DMS 273 (cell line): Measurements from ENCODE around the gene AARSD1.
"Not testable (repeated sequence)": the region's sequence is repeated elsewhere in the genome, so short reads cannot be mapped to it uniquely, and the experiment has no call there.

Experiments used
- DNase-seq: peaks from one replicate; lab custom pipeline; 2025; ENCODE audit not compliant: unreplicated experiment; lab: John Stamatoyannopoulos, UW

AARSD1 gene

GRCh38 chr17:42982266-42982665 lies 18.0 kb upstream of the AARSD1 start:
- DNase-seq: no peak

DNA sequence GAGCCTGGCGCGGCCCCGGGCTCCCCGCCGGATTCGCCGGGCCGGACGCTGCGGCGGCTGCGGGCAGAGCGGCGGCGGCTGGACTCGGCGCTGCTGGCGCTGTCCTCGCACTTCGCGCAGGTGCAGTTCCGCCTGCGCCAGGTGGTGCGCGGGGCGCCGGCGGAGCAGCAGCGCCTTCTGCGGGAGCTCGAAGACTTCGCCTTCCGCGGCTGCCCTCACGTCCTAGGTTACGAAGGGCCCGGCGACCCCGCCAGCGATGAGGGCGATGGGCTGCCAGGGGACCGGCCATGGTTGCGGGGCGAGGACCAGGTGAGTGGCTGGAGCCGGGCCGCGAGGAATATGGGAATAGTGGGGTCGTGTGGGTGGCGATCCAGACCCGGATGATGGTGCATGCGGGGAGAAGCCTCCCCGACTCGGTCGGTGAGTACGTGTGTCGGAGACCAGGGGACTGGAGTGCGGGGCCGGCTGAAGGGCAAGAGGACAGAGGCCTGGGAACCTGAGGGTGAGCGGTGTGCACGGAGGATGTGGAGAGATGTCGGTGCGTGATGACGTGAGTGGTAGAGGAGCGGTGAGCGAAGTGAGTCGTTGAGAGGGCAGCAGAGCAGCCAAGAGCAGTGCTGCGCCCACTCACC lies 16.6 kb upstream of the AARSD1 start:
- DNase-seq: peak; percentile 77

- DNase-seq: peak; percentile 95
Observed at GRCh38 chr17:42980274-42980765, 16.1 kb upstream of the AARSD1 start, which contains the start of gene RUNDC1. Gene RUNDC1 (plus strand): TSS chr17:42980565. CDS start chr17:42980577, 12 bp downstream.

- DNase-seq: peak; percentile 95
Observed at GRCh38 chr17:42979511-42980273, 15.4 kb upstream of the AARSD1 start, which contains the start of gene PTGES3L. Gene PTGES3L (minus strand): TSS chr17:42980080. CDS start chr17:42980053, 27 bp downstream.

GRCh38 chr17:42975701-42976100 lies 11.4 kb upstream of the AARSD1 start:
- DNase-seq: not testable (repeated sequence)

DNA sequence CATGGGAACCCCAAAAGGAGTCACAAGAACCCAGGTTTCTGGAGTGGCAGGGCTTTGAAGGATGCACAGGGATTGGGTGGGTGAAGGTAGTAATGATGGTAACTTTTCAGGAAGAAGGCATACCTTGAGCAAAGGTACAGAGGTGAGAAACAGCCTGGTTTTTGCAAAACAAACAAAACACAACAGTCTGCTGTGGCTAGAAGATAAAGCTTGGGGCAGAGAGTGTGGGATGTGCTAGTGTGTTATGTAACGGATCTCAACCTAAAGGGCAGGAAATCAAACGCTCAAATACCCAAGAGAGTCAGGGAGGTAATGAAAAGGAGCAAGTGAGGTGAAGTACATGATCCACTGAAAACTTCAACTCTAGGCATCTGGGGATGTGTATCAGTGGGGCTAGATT lies 11.0 kb upstream of the AARSD1 start:
- DNase-seq: no peak

DNA sequence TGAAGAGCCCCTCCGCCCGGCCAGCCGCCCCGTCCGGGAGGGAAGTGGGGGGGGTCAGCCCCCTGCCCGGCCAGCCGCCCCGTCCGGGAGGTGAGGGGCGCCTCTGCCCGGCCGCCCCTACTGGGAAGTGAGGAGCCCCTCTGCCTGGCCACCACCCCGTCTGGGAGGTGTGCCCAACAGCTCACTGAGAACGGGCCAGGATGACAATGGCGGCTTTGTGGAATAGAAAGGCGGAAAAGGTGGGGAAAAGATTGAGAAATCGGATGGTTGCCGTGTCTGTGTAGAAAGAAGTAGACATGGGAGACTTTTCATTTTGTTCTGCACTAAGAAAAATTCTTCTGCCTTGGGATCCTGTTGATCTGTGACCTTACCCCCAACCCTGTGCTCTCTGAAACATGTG lies 9.1 kb upstream of the AARSD1 start:
- not testable (repeated sequence) for DNase-seq

DNA sequence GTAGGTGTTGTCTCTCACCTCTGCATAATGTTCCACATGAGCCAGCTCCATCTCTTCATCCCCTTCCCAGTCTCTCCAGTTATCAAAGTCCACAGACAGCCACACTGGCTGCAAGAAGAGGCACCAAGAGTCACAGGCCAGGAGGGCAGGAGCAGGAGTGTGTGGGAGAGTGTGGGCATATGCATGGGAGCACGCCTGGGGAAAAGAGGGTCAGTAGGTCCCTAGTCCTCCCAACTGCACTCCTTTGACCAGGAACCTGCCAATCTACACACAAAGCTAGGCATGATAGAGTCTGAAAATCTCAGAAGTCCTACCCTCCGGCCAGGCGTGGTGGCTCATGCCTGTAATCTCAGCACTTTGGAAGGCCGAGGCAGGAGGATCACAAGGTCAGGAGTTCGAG lies 7.3 kb upstream of the AARSD1 start:
- DNase-seq: no peak

DNA sequence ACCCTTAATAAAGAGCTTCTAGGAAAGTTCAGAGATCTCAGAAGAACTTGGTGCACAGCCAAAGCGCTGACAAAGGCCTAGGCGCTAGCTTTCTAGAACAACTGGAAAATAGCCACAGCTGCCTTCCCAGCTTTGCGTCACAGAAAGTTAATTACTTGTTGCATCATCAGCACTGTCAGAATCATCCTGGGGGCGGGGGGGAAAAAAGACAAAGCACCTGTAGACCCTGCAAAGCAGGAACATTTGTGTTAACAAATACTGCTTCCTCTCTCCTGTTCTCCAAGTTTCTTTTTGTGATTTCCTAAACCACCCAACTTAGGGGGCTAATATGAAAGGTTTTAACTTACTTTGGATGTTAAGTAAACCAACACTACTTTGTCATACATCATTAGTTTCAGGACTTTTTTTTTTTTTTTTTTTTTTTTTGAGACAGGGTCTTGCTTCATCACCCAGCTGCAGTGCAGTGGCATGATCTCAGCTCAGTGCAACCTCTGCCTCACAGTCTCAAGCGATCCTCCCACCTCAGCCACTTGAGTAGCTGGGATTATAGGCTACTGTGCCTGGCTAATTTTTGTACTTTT lies 4.8 kb upstream of the AARSD1 start:
- peak; percentile 24 for DNase-seq

DNA sequence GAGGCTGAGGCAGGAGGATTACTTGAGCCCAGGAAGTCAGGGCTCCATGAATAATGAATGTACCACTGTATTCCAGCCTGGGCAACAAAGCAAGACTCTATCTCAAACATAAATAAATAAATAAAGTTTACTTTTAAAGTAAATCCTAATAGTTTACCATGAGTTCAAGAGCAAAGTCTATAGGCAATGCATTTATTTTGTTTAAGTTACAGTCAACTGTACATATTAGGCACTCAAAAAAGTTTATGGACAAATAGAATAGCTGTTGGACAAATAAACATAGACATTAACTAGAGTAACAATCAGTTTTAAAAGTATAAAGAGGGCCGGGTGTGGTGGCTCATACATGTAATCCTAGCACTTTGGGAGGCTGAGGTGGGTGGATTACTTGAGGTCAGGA lies 3.7 kb upstream of the AARSD1 start:
- no peak for DNase-seq

DNA sequence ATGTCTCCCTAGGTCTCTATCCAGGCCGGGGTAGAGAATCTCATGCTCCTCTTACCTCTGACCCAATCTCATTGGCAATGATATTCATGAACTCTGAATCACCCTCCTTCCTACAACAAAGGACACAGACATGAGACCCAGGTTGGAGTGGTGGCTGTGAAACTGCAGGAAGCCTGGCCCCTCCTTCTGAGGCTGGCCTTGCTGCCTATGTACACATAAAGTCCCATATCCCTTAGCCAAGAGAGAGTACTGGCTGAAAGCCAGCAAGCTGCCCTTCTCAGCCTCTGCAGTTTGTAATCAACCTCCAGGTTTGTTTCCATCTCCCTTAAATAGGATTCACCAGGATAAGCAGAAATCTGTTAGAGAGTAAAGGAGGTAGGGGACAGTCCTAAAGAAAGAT lies 10.6 kb downstream of the AARSD1 start:
- no peak for DNase-seq

DNA sequence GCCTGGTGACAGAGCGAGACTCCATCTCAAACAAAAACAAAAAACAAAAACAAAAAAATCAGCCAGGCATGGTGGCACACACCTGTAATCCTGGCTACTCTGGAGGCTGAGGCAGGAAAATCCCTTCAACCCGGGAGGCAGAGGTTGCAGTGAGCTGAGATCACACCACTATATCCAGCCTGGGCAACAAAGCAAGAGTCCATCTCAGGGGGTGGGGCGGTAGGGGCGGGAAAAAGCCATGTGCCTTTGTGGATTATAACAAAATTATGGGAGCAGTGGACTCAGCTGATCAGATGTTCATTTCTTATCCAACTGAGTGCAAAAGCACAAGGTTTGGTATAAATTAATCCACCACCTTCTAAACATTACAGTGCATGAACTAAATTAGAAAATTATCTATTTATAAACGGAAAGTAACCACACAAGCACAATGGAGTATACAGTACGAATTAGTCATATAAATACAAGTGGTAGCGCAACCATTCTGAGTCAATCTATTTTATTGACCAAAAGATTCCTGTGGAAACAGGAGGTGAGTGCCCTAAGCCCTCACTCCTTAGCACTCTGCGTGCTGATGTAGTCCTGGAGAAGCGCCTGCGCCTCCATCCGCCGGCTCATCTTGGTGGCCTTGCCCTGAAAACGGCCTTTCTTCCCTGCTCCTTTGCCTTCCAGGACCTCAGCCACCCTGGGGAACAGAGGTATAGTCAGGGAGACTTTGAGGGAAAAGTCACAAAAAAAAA lies 14.0 kb downstream of the AARSD1 start:
- DNase-seq: no peak

DNA sequence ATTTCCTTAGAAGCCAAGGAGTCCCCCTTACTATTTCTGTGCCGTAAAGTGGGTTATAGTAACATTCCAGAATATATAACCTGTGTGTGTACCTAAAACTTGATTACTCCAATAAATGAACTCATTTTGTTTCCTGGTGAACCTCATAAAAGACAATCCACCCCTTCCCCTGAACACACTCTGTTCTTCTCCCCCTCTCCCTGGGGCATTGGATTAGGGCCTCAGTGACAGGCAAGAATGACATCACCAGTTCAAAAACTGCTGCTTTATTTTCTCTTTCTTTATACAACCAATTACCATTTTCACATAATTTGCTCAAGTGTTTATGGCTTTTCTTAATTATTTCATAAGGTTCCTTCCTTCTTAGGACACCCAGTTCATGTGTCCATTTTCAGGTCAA lies 17.4 kb downstream of the AARSD1 start:
- no peak for DNase-seq

- DNase-seq: no peak
Observed at GRCh38 chr17:42944211-42944610, 20.0 kb downstream of the AARSD1 start.

DNA sequence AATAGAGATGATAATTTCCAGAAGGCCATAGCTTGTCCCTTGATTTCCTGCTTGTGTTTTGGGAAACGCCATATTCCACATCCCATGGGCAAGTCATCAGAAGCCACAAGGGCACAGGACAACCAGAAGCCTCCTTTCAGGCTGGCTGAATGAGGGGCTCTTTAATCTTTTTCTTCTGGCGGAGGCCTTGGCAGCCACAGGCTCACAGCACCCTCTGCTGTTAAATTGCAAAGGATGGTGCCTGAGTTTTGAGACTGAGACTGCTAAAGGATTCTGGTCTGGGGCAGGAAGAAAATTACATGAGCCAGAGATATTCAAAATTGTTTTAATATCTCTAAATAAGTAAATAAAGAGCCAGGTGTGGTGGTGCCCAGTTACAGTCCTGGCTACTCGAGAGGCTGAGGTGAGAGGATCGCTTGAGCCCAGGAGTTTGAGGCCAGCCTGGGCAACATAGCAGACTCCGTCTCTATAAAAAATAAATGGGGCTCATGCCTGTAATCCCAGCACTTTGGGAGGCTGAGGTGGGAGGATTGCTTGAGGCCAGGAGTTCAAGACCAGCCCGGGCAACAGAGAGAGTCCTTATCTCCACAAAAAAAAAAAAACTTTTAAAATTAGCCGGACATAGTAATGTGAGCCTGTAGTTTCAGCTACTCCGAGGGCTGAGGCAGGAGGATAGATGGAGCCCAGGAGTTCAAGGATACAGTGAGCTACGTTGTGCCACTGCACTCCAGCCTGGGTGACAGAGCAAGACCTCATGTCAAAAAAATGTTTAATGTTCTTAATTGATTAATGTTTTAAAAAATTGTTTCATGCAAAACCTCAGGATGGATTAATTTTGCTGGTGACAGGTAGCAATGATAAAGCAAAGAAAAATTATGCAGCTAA lies 26.3 kb downstream of the AARSD1 start:
- peak; percentile 83 for DNase-seq

GRCh38 chr17:42929497-42929844 lies 34.8 kb downstream of the AARSD1 start:
- no peak for DNase-seq

DNA sequence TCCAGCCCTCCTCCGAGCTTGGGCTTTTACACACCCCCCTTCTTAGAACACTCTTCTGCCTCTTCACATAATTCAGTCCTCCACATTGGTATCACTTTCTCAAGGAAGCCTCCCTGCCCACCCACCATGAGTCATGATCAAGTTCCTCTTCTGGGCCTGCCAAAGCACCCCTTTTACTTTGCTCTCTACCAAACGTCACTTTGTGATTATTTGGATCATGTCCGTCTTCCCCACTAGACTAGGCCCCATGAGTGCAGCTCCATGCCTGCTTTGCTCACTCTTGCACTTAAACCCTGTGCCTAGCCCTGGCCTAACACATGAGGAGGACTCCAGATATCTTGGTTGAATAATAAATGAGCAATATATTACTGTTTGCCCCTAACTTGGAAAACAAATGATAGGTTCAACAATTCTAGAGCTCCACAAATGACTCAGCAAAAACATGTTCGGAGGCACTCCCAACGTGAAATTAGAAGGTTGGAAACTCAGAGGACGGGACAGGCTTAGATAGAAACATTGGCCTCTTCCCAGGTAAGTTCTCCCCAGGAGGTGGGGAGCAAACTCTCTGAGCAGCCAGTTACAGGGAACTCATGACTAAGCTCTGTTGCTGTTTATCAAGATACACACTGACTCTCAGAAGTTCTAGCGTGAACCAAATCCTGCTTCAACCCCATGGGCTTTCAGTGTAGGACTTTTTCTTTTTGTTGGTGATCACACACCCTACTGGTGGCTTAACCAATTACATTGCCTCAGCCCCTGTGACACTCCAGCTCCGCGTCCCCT lies 35.3 kb downstream of the AARSD1 start:
- peak; percentile 74 for DNase-seq

DNA sequence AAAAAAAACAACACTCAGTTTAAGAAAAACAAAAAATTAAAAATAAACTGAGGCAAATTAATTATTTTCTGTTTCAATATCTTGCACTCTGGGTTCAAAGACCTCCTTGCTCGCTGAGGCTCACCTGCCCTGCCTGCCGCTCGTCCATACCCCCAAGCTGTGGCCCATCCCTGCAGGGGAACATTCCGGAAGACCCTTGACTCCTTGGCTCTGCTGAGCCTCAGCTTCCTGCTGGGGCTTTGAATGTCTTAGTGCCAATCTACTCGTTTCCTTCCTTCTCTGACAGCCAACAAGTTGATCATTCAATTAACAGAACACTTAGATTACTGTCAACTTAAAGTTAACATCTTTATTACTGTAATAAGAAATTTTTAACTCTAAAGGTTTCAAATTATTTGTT lies 39.4 kb downstream of the AARSD1 start:
- DNase-seq: no peak

DNA sequence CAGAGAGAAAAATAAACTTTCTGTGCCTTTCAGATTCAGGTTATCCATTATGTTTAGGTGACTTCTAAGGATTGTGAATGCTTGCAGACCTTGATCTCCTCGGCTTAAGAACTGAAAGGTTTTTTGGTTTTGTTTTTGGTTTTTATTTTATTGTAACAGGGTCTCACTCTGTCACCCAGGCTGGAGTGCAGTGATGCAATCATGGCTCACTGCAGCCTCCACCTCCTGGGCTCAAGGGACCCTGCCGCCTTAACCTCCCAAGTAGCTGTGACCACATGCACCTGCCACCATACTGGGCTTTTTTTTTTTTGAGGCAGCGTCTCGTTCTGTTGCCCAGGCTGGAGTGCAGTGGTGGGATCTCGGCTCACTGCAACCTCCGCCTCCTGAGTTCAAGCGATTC lies 40.8 kb downstream of the AARSD1 start:
- not testable (repeated sequence) for DNase-seq

GRCh38 chr17:42922294-42922693 lies 42.0 kb downstream of the AARSD1 start:
- no peak for DNase-seq
